Measurements from ENCODE around the gene NRXN3. TPM values are rescaled to one million over a fixed set of nuclear protein-coding genes. Genes with fewer than 3 reads are reported as not detected.

Gene NRXN3
- polyA plus RNA-seq, 3 donors = 6.4 to 7.9 (median 6.9) TPM

- no peak for DNase-seq (ENCODE audit: extremely low read depth in 1 of 11, low read depth in 9 of 11, low spot score in 4 of 11)
These were observed 1520.8 kb downstream of the NRXN3 start for GRCh38 chr14:79690960-79691359.

- DNase-seq (ENCODE audit: extremely low read depth in 1 of 11, low read depth in 9 of 11, low spot score in 4 of 11) = no peak
These were observed 1523.8 kb downstream of the NRXN3 start for GRCh38 chr14:79693935-79694334.

- no peak for DNase-seq (ENCODE audit: extremely low read depth in 1 of 11, low read depth in 9 of 11, low spot score in 4 of 11)
These were observed 1525.1 kb downstream of the NRXN3 start for GRCh38 chr14:79695307-79695706.

- DNase-seq (ENCODE audit: extremely low read depth in 1 of 11, low read depth in 9 of 11, low spot score in 4 of 11) = peak; percentile 52 to 84 (median 76)
These were observed 1528.1 kb downstream of the NRXN3 start for GRCh38 chr14:79698298-79698711.

- no peak for DNase-seq (ENCODE audit: extremely low read depth in 1 of 11, low read depth in 9 of 11, low spot score in 4 of 11)
These were observed 1529.0 kb downstream of the NRXN3 start for GRCh38 chr14:79699206-79699605.

GRCh38 chr14:79701371-79701770 is 1531.2 kb downstream of the NRXN3 start:
- DNase-seq (ENCODE audit: extremely low read depth in 1 of 11, low read depth in 9 of 11, low spot score in 4 of 11) = no peak

GRCh38 chr14:79702197-79702596 is 1532.0 kb downstream of the NRXN3 start:
- no peak for DNase-seq (ENCODE audit: extremely low read depth in 1 of 11, low read depth in 9 of 11, low spot score in 4 of 11)

GRCh38 chr14:79703209-79703608 is 1533.0 kb downstream of the NRXN3 start:
- DNase-seq (ENCODE audit: extremely low read depth in 1 of 11, low read depth in 9 of 11, low spot score in 4 of 11) = no peak

GRCh38 chr14:79704041-79704807 is 1534.1 kb downstream of the NRXN3 start:
- no peak for DNase-seq (ENCODE audit: extremely low read depth in 1 of 11, low read depth in 9 of 11, low spot score in 4 of 11)

- DNase-seq (ENCODE audit: extremely low read depth in 1 of 11, low read depth in 9 of 11, low spot score in 4 of 11) = no peak
These were observed 1535.1 kb downstream of the NRXN3 start for GRCh38 chr14:79705126-79705894.

- no peak for DNase-seq (ENCODE audit: extremely low read depth in 1 of 11, low read depth in 9 of 11, low spot score in 4 of 11)
These were observed 1536.2 kb downstream of the NRXN3 start for GRCh38 chr14:79706382-79706781.

- DNase-seq (ENCODE audit: extremely low read depth in 1 of 11, low read depth in 9 of 11, low spot score in 4 of 11) = no peak
These were observed 1538.5 kb downstream of the NRXN3 start for GRCh38 chr14:79708426-79709388.

- no peak for DNase-seq (ENCODE audit: extremely low read depth in 1 of 11, low read depth in 9 of 11, low spot score in 4 of 11)
These were observed 1539.4 kb downstream of the NRXN3 start for GRCh38 chr14:79709573-79709972.

- DNase-seq (ENCODE audit: extremely low read depth in 1 of 11, low read depth in 9 of 11, low spot score in 4 of 11) = no peak
These were observed 1542.3 kb downstream of the NRXN3 start for GRCh38 chr14:79712302-79712950.

GRCh38 chr14:79721399-79722084 is 1551.4 kb downstream of the NRXN3 start:
- DNase-seq (ENCODE audit: extremely low read depth in 1 of 11, low read depth in 9 of 11, low spot score in 4 of 11) = no peak

GRCh38 chr14:79724934-79725717 is 1555.0 kb downstream of the NRXN3 start:
- no peak for DNase-seq (ENCODE audit: extremely low read depth in 1 of 11, low read depth in 9 of 11, low spot score in 4 of 11)

GRCh38 chr14:79727900-79728299 is 1557.7 kb downstream of the NRXN3 start:
- DNase-seq (ENCODE audit: extremely low read depth in 1 of 11, low read depth in 9 of 11, low spot score in 4 of 11) = no peak

GRCh38 chr14:79728331-79728730 is 1558.2 kb downstream of the NRXN3 start:
- no peak for DNase-seq (ENCODE audit: extremely low read depth in 1 of 11, low read depth in 9 of 11, low spot score in 4 of 11)
